HG02571 (cell line): Measurements from ENCODE around the gene DLG2.
"Not testable (repeated sequence)": the region's sequence is repeated elsewhere in the genome, so short reads cannot be mapped to it uniquely, and the experiment has no call there.

Experiments used
- ATAC-seq: cut with Tn5 transposase; IDR thresholded peaks from one replicate; pipeline ENCODE4 v1.9.1; 2021; ENCODE audit warnings: mild to moderate bottlenecking, moderate library complexity; ENCODE audit not compliant: unreplicated experiment

The DLG2 gene

DNA sequence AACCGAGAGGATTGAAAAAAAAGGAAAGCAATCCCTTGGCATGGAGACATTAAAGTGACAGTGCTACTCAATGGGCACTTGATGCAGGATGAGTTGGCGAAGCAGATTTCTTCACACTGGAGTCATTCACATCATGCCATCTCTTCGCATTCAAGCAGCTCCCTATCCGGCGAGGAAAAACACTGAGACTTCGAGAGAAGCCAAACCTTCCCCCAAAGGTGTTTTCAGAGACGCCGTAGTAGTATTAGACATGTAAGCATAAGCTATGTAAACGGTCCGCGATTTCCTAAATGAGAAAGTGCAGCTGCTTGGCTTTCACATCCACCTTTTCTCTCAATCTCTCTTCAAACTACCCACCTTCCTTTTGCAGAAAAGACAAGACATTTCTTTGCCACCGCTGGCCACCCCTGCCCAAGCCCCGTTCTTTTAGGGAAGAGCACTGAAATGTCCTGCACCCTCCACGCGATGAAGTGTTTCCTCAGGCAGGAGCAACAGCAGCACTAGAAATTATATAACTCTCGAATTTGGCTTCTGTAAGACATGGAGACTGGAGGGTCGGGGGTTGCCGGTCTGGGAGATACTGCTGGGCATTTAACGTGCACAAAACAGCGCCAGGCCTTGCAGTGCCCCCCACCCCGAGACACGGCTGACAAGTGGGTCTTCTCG lies at the start of gene DLG2:
DLG2 (minus strand) TSS at position 13 of the 666 bp plus-strand sequence.
- ATAC-seq, result no peak

DNA sequence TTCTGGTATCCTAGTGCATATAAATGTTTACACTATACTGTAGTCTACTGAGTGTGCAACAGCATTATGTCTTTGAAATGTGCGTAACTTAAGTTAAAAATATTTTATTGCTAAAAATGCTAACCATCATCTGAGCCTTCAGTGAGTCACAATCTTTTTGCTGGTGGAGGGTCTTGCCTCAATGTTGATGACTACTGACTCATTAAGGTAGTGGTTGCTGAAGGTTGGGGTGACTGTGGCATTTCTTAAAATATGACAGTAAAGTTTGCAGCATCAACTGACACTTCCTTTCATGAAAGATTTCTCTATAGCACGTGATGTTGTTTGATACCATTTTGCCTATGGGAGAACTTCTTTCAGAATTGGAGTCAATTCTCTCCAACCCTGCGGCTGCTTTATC lies 46.2 kb upstream of the DLG2 start:
- ATAC-seq, result no peak

DNA sequence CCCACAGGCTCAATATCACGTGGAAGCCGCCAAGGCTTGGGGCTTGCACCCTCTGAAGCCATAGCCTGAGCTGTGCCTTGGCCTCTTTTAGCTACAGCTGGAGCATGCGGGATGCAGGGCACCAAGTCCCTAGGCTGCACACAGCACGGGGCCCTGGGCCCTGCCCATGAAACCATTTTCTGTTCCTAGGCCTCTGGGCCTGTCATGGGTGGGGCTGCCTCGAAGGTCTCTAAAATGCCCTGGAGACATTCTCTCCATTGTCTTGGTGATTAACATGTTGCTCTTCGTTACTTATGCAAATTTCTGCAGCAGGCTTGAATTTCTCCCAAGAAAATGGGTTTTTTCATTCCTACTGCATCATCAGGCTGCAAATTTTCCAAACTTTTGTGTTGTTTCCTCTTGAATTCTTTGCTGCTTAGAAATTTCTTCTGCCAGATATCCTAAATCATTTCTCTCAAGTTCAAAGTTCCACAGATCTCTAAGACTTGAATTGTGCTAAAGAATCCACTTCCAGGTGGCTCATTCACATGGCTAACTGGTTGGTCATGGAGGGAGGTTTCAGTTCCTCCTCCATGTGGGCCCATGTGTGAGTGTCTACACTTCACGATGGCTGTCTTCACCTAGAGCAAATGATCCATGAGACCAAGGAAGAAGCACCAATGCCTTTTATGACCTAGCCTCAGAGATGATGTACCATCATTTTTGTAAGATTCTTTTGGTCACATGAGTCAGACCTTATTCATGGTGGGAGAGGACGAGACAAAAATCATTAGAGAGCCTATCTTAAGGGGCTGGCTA lies 45.2 kb upstream of the DLG2 start:
- ATAC-seq, result no peak

DNA sequence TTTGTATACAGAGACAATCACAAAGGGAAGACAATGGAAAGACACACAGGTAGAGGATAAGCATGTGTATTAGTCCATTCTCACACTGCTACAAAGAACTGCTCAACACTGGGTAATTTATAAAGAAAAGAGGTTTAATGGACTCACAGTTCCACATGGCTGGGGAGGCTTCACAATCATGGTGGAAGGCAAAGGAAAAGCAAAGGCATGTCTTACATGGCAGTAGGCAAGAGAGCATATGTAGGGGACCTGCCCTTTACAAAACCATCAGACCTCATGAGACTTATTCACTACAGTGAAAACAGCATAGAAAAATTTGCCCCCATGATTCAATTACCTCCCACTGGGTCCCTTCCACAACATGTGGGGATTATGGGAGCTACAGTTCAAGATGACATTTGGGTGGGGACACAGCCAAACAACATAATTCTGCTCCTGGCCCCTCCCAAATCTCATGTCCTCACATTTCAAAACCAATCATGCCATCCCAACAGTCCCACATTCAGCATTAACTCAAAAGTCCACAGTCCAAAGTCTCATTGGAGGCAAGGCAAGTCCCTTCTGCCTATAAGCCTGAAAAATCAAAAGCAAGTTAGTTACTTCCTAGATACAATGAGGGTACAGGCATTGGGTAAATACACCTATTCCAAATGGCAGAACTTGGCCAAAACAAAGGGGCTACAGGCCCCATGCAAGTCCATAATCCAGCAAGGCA lies 44.0 kb upstream of the DLG2 start:
- not testable (repeated sequence) for ATAC-seq

- no peak for ATAC-seq
Measured at GRCh38 chr11:85668157-85668556, 41.0 kb upstream of the DLG2 start.

- no peak for ATAC-seq
Measured at GRCh38 chr11:85666687-85667086, 39.5 kb upstream of the DLG2 start.

- no peak for ATAC-seq
Measured at GRCh38 chr11:85665733-85666132, 38.6 kb upstream of the DLG2 start.

GRCh38 chr11:85664615-85665481 lies 37.7 kb upstream of the DLG2 start, which contains the start of gene CREBZF:
TSS of gene CREBZF (minus strand) at chr11:85665129. CDS start at chr11:85664875, 254 bp downstream.
- peak; percentile 84 for ATAC-seq

GRCh38 chr11:85663753-85664614 lies 36.8 kb upstream of the DLG2 start:
- ATAC-seq, result peak; percentile 70

GRCh38 chr11:85663080-85663752 lies 36.1 kb upstream of the DLG2 start:
- no peak for ATAC-seq

DNA sequence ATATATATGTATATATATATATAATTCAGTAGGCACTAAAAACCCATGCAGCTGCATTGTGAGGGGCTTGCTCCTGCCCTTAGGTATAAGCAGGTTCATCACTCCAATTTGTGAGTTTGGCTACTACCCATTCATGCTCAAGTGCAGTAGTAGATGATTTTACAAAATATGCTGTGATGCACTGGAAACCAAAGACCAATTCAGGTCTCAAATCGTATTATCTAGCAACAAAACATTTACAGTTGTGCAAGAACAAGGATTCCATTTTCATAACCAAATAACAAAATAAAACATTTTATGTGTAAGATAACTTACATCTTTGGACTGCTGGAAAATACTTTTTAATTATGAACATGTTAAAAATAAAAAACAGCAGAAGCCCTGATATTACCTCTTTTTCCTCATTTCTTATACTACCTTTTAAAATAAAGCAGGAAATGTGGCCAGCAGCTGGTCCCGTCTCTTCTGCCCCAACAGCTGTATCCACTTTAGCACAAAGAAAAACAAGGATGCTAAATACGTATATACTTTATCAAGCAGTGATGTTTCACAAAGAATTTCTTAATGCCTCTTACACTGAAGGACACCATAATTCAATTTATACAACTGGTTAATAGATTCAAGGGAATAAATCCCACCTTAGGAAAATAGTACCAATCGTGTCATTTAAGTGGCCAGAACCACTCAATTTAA lies 35.0 kb upstream of the DLG2 start:
- no peak for ATAC-seq

DNA sequence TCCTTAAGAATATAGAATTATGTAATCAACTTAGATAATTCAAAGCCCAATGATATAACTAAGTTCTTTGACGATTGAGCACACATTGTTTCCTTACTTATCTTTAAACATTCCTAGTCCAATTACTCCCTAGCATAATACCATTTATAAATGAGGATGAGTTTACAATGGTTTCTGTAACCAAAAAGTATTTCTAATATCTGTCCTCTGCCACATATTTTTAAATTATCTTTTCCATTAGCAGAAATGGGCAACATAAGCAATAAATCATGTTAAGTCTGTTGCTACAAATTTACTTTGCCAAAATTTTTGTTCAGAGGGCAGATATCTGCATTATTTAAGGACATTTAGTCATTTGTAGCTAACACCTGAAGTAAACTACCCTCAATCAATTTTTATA lies 31.0 kb upstream of the DLG2 start:
- no peak for ATAC-seq

DNA sequence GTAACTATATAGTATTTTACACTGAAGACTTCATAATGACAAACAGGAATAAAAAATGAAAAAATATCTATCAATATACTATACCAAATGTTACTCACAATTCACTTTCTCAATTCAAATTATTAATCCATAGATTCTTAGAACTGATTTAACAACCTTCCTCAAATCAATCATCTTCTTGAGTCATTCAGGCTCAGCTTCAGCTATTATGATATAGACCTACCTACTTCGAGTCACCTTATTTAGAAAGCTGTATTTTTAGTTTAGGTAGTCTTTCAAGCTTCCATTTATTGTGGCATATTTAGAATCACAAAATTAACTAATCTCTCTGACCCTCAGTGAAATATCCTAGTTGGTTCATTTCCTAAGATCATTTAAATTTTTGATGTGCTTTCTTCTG lies 29.6 kb upstream of the DLG2 start:
- ATAC-seq, result no peak

DNA sequence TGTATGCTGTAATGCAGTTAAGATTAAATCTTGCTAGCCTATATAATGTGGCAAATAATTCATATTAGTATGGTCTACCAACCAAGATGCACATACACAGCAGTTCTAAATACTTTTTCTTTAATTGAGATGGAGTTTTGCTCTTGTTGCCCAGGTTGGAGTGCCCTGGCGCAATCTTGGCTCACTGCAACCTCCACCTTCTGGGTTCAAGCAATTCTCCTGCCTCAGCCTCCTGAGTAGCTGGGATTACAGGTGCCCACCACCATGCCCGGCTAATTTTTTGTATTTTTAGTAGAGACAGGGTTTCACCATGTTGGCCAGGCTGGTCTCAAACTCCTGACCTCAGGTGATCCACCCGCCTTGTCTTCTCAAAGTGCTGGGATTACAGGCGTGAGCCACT lies 27.2 kb upstream of the DLG2 start:
- ATAC-seq, result not testable (repeated sequence)

DNA sequence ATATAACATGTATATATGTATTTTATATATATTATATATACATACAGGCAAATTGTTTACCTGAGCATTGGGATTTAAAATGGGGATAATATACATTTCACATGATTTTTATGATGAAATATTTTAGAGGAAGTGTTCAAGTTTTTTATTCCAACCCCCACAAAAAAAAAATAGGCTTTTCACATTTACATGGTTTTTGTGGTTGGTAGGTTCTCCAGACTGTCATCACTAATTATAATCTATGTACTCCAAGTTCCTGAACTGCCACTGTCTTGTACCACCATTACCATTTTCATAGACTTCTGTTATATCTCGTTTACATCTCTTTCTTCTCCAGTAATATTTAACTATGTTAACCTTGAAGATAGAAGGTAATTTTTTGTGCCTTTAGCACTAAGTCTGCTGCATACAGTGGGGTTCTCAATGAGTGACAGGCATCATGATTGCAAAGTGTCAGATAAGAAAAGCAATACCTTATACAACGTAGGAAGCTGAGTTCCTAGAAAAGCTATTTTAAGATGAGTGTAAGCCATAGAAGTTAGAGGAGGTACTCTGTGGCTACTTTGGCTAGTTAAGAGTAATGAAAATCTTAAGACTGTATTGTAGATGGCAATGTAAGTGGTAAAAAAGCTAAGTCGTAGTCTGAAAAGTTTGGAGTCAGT lies 25.8 kb upstream of the DLG2 start:
- no peak for ATAC-seq

DNA sequence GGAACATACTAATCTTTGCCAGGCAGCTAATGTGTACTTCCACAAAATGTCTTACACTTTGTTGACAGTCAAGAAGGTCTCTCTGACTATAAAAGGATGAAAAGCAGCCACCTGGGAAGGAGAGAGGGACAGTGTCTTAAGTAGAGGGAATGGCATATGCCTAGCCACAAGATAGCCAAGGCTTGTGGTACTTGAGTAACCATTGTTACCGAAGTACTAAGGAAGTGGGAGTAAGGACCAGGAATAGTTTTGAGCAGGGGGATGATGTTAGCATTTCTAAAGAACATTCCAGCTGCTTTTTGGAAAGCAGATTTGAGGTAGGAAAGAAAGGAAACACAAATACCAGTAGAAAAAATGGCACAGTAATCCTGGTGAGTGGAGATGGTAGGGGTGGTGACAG lies 24.0 kb upstream of the DLG2 start:
- no peak for ATAC-seq

DNA sequence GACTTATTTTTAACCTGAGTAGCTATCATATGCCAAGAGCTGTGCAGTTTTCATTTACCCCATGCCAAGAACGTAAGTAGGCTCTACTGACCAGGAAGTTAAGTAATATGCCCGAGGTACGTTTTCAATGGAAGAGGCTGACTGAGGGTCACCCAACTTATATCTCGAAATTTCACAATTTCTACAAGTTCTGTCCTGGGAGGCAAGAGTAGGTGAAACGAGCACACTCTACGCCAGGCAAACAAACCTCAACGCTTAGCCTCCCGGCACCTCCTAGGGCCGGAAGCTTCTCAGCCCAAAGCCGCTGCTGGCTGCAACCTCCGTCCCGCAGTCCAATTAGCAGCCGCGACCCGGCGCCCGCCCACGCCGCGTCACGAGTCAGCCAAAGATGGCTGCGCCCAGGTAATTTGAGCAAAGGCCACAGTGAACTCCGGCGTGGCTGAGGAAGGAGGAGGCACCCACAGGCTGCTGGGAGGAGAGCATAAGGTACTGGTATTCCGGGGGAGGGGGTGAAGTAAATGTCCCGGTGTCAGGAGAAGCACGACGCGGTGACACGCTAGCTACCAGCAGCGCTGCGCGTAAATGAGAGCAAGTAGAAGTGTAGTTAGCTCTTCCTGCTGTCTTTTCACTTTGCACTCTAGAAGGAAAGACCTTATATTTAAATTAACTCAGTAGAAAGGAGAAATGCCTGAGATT lies 20.6 kb upstream of the DLG2 start, which contains the start of gene TMEM126A:
TMEM126A (plus strand) TSS at position 364 of the 696 bp plus-strand sequence. CDS start 2,289 bp downstream, outside the sequence.
- ATAC-seq, result peak; percentile 99
